Lower lobe of right lung (tissue), 2 donors: ENCODE measurements around the gene ANGPTL8. TPM values are rescaled to one million over a fixed set of nuclear protein-coding genes. Genes with fewer than 3 reads are reported as not detected.

Source experiments
- ATAC-seq, 2 donors: fragments of 200-7000 bp; cut with Tn5 transposase; one replicate each; pipeline ENCODE4 v1.9.1; 2020 to 2022; ENCODE audit warnings: mild to moderate bottlenecking in 2 of 2, moderate library complexity in 2 of 2
- DNase-seq: peaks from one replicate; pipeline ENCODE4 v3.0.0-alpha.2; 2020
- H3K27ac ChIP-seq: fragments of 200-600 bp; one replicate; pipeline ENCODE4 v1.8.0; 2022
- H3K27me3 ChIP-seq: fragments of 200-600 bp; one replicate; pipeline ENCODE4 v1.8.0; 2022; ENCODE audit warnings: low read depth
- H3K36me3 ChIP-seq: fragments of 200-600 bp; one replicate; pipeline ENCODE4 v1.8.0; 2022; ENCODE audit warnings: mild to moderate bottlenecking
- H3K4me1 ChIP-seq: fragments of 200-600 bp; one replicate; pipeline ENCODE4 v1.8.0; 2022
- H3K4me3 ChIP-seq: fragments of 200-600 bp; one replicate; pipeline ENCODE4 v1.8.0; 2022; ENCODE audit warnings: mild to moderate bottlenecking
- H3K9me3 ChIP-seq: fragments of 200-600 bp; one replicate; pipeline ENCODE4 v1.8.0; 2022
- intact Hi-C: fragments of 100-400 bp; cut with DNase I; formaldehyde crosslinking; loops from one replicate; pipeline ENCODE4 v1.11.0; 2022
- long read RNA-seq: library from polyadenylated mRNA; unstranded; transcript quantifications from one replicate; pipeline ENCODE4 v2.0.0, GENCODE V29; 2021
- total RNA-seq: library from RNA; stranded (reverse); fragmentation: NEBNext Ultra II Directional; extraction: Animal tissue kit (Norgen Biotek cat#: 25700); gene quantifications from one replicate; pipeline ENCODE4 v1.2.1, GENCODE V29; 2021
- TF ChIP-seq, protein P1 (sequence below): fragments of 200-600 bp; IDR thresholded peaks from one replicate; pipeline ENCODE4 v1.8.0; 2022; ENCODE audit warnings: antibody characterized with exemption, mild to moderate bottlenecking
- donor health status: DM: no; HTN: yes; CAD: no; lungs with severe emphysema.

Gene ANGPTL8, protein sequence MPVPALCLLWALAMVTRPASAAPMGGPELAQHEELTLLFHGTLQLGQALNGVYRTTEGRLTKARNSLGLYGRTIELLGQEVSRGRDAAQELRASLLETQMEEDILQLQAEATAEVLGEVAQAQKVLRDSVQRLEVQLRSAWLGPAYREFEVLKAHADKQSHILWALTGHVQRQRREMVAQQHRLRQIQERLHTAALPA
- total RNA-seq = not detected
- long read RNA-seq = 0 reads

DNA sequence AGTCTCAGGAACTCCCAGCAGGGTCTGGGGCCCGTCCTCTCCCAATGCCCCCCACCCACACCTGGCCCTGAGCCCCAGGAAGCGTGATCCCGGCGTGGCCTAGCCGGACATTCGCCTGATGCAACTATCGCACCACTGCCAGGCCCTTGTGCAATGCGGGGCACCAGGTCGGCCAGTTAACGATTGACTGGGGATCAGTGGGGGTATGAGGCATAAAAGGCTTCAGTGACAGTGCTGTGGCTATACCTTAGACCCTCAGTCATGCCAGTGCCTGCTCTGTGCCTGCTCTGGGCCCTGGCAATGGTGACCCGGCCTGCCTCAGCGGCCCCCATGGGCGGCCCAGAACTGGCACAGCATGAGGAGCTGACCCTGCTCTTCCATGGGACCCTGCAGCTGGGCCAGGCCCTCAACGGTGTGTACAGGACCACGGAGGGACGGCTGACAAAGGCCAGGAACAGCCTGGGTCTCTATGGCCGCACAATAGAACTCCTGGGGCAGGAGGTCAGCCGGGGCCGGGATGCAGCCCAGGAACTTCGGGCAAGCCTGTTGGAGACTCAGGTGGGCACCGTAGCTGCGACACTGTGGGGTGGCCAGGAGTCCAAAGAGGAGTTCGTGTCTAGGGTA is at the start of gene ANGPTL8:
TSS of gene ANGPTL8 (plus strand) at position 243 of the 624 bp plus-strand sequence. CDS start at position 262, 19 bp downstream.
- peaks cover 77% of the 10 kb centered on the region for H3K36me3 ChIP-seq

DNA sequence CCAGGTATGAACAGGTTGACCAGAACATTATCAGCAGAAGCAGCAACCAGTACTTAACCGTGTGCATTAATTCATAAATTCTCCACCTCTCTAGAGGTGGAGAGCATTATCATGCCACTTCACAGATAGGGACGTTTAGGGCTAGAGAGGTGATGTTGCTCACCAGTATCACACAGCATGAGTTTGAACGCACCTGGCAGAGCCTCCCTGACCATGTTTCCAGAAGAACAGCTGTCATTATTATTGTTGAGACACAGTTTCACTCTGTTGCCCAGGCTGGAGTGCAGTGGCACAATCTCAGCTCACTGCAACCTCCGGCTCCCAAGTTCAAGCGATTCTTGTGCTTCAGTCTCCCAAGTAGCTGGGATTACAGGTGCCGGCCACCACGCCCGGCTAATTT is 48.9 kb upstream of the ANGPTL8 start:
- peaks cover 50% of the 10 kb centered on the region for H3K4me1 ChIP-seq
- ATAC-seq = no peak
- intact Hi-C loops = no loop called here

More for the DNA sequence above, at the start of gene ANGPTL8:
- DNase-seq = no peak
- no peak for ATAC-seq
- peaks cover 8% of the 10 kb centered on the region for H3K4me1 ChIP-seq
- intact Hi-C loops = no loop called here
- H3K4me3 ChIP-seq = no peak within 1 kb of the TSS
- no peak within 1 kb of the TSS for H3K27ac ChIP-seq
- TF ChIP-seq, protein P1, sequence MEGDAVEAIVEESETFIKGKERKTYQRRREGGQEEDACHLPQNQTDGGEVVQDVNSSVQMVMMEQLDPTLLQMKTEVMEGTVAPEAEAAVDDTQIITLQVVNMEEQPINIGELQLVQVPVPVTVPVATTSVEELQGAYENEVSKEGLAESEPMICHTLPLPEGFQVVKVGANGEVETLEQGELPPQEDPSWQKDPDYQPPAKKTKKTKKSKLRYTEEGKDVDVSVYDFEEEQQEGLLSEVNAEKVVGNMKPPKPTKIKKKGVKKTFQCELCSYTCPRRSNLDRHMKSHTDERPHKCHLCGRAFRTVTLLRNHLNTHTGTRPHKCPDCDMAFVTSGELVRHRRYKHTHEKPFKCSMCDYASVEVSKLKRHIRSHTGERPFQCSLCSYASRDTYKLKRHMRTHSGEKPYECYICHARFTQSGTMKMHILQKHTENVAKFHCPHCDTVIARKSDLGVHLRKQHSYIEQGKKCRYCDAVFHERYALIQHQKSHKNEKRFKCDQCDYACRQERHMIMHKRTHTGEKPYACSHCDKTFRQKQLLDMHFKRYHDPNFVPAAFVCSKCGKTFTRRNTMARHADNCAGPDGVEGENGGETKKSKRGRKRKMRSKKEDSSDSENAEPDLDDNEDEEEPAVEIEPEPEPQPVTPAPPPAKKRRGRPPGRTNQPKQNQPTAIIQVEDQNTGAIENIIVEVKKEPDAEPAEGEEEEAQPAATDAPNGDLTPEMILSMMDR = no peak
- H3K27me3 ChIP-seq = no peaks in the 10 kb centered on the region
- H3K9me3 ChIP-seq = no peaks in the 10 kb centered on the region

DNA sequence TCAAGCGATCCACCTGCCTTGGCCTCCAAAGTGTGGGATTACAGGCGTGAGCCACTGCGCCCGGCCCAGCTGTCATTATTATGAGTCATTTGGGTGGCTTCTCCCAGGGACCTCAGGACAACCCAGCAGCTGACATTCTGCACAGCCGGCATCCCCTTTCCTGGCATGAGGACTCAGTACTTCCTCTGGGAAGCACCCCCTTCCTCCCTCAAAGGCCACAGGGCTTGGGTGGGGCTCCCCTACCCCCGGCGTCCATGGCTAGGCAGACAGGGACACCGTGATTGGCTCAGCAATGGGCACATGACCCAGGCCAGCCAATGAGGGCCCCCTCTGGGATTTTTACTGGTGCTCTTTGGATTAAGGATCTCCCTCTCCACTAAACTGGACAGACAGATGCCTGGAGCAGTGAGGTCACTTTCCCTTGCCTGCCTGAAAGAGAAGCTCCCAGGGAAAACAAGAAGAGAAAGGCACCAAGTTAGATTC is 48.1 kb upstream of the ANGPTL8 start:
- peak overlapping the region; percentile 6 for H3K4me3 ChIP-seq
- no peaks in the 10 kb centered on the region for H3K27me3 ChIP-seq
- peak; percentile 58 to 71 for ATAC-seq
- intact Hi-C loops = no loop called here
- peaks cover 72% of the 10 kb centered on the region for H3K36me3 ChIP-seq
- TF ChIP-seq, protein P1 = no peak
- DNase-seq = peak; percentile 65
- H3K4me1 ChIP-seq = peaks cover 58% of the 10 kb centered on the region
- H3K9me3 ChIP-seq = no peaks in the 10 kb centered on the region
- peak overlapping the region; percentile 43 for H3K27ac ChIP-seq

More for the DNA sequence above, 48.9 kb upstream of the ANGPTL8 start:
- Histone ChIP-seq H3K4me3 (peak overlapping the region; percentile 10), H3K27me3 (no peaks in the 10 kb centered on the region), H3K36me3 (peaks cover 81% of the 10 kb centered on the region), H3K27ac (peak overlapping the region; percentile 43), H3K9me3 (no peaks in the 10 kb centered on the region)
- TF ChIP-seq, protein P1 = no peak
- DNase-seq = no peak

DNA sequence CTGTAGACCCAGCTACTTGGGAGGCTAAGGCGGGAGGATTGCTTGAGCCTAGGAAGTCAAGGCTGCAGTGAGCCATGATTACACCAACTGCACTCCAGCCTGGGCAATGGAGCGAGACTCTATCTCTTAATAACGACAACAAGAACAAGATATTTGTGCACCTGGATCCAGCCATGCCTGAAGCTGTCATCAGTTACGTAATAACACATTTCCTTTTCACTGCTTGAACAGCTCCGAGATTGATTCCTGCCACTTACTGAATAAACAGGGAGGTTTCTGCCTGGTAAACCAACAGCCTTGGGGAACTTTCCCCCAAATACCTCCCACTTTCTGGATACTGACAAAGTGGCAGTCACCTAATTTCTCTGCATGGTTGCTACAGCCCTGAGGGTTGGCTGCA is 47.5 kb upstream of the ANGPTL8 start:
- H3K27ac ChIP-seq = peak overlapping the region; percentile 43
- peaks cover 67% of the 10 kb centered on the region for H3K36me3 ChIP-seq
- intact Hi-C loops = no loop called here
- H3K27me3 ChIP-seq = no peaks in the 10 kb centered on the region
- ATAC-seq (no peak), DNase-seq (no peak)
- H3K4me1 ChIP-seq = peaks cover 64% of the 10 kb centered on the region
- TF ChIP-seq, protein P1 = no peak
- H3K9me3 ChIP-seq = no peaks in the 10 kb centered on the region
- peak overlapping the region; percentile 6 for H3K4me3 ChIP-seq

DNA sequence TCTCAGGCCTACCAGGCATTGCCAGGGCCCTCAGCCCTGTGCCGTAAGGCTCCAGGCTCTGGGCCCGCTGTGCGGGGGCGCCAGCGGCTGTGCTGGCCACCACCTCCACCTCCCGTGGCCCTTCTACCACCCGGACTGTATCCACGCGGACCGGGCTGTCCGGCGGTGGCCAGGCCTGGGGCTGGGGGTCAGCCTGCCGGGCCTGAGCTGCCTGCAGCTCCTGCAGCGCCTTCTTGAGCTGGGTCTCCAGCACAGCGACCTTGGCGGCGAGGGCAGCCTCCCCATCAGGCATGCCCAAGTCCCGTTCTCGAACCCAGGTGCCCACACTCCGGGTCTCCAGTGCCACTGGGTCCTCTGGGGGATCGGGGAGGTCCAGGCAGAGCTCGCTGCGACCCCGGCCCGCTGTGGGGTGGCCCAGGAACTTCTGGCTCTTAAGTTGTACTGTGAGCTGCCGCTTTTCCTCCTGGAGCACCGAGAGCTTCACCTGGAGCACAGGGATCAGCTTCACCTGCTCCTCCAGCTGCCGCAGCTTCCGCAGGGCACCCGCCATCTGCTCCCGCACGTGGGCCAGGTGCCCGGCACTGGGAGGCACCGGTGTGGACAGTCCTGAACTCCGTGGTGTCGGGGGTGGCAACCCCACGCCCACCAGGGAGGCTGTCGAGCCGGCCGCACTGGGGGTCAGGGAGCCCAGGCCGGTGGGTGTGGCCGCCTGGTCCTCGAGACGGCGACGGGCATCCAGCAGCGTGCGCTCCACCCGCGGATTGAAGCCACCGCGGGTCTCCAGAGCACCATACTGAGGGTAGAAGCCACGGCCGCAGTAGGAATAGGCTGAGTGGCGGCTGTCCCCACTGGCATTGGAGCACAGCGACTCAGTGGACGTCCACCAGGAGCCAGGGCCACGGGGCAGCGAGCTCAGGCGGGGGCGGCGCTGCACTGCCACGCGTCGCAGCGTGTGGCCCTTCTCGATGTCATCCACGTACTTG is 46.2 kb upstream of the ANGPTL8 start:
- H3K4me1 ChIP-seq = peaks cover 69% of the 10 kb centered on the region
- intact Hi-C loops = no loop called here
- H3K9me3 ChIP-seq = no peaks in the 10 kb centered on the region
- TF ChIP-seq, protein P1 = no peak
- H3K36me3 ChIP-seq = peaks cover 55% of the 10 kb centered on the region
- H3K4me3 ChIP-seq = peak overlapping the region; percentile 68
- no peak overlapping the region for H3K27ac ChIP-seq
- no peaks in the 10 kb centered on the region for H3K27me3 ChIP-seq
- ATAC-seq (no peak), DNase-seq (no peak)
